ENCODE measurements around the gene BORCS8.
"Not testable (repeated sequence)": the region's sequence is repeated elsewhere in the genome, so short reads cannot be mapped to it uniquely, and the experiment has no call there.

The BORCS8 gene

DNA sequence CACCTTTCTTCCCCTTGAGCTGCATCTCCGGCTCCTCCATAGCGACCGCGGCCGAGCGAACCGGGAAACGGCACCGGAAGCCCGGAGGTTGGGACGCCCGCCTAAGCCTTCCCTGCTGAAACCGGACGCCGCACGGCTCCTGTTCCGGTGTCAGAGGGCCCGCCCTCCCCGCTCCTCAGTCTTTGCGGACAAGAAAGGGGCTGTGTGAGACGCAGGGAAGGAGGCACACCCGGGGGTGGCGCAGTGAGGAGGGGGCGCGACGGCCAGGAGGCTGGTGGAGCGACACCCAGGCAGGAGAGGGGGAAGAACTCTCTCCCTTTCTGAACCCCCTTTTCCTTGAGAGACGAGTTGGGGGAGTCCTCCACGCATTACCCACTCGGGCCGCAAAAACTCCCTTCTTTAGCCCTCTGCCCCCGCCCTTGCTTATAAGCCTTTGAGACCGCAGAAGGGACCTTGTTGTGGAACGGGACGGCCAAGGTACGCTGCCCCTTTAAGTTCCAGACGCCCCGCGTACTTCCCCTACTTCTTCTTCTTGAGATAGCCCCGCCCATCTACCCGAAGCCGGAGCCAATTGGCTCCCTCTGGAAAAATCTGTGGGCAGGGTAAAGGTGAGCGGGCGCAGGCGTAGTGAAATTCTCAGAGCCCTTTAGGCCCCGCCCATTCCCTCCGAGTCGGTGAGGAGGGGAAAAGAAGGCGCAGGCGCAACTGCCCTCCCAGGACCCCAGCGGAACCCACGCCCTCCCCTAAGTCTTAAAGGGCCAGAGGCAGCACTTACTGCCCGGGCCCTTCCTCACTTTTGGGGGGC is at the start of gene BORCS8, which contains the start of gene RFXANK:
TSS of gene BORCS8 (minus strand) at position 75 of the 805 bp plus-strand sequence. CDS start at position 40, 35 bp downstream.
TSS of gene RFXANK (plus strand) at position 181 of the 805 bp plus-strand sequence. CDS start 1,689 bp downstream, outside the sequence.
- peak; percentile 99 for DNase-seq (ENCODE audit: low read depth)

DNA sequence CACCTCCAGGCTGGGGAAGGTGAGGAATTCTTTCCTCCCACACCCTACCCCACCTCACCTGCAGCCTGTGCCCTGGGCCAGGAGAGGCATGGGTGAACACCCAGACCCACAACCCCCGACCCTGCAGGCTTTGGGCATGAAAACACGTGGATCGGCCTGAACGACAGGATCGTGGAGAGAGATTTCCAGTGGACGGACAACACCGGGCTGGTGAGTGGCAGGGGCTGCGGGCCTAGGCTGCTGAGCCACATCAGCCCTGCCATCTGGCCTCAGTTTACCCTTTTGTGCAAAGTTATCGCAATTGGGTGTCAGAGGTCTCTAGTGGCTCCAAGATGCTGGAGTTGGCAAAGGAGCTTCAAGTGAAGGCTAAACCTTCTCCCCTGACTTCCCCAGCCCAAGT is 48.5 kb upstream of the BORCS8 start:
- DNase-seq (ENCODE audit: low read depth), result no peak

DNA sequence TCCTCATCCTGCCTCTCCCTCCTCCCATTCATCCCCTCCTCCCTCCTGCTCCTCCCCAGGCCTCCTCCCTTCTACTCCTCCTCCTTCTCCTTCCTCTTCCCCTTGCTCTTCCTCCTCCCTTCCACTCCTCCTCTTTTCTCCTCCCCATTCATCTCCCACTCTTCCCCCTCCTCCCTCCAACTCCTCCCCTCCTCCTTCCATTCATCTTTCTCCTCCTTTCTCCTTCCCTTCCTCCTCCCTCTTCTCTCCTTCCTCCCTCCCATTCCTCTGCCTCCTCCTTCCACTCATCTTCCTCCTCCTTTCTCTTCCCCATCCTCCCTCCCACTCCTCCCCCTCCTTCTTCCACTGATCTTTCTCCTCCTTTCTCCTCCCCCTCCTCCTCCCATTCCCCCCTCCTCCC is 47.7 kb upstream of the BORCS8 start:
- no peak for DNase-seq (ENCODE audit: low read depth)

DNA sequence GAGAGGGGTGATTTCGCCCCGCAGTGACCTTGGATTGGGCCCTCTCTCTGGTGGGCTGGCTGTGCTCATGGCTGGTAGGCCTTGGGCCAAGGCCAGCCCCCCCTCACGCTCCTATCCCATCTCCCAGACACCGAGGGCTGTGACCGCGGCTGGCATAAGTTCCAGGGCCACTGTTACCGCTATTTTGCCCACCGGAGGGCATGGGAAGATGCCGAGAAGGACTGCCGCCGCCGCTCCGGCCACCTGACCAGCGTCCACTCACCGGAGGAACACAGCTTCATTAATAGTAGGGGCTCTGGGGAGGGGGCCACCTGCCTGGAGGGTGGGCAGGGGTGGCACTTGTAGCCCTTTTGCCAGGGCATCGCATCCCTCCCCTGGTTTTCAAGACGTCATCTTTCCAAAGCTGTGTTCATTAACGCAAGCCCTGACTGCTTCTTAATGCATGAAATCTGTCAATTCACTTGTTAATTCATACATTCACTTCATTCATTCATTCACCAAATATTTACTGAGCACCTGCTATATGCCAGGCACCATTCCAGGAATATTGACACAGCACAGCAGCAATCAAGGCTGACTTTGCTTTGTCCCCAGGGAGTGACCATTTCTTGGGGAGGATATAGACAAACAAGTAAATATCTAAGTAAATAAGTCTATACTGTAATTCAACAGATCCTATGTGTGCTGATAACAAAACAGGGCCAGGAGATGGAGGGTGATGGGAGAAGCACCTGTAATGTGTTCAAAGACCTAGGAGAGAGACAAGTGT is 46.4 kb upstream of the BORCS8 start:
- DNase-seq (ENCODE audit: low read depth), result no peak

DNA sequence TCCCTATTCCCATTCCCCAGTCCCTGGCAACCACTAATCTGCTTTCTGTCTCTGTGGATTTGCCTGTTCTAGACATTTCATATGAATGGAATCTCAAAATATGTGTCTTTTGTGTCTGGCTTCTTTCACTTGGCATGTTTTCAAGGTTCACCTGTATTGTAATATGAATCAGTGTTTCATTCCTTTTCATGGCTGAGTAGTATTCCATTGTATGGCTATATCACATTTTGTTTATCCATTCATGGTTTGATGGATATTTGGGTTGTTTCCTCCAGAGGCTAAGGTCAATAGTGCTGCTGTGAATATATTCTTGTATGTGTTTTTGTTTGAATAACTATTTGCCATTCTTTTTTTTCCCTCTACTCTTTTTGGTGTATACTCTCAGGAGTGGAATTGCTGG is 44.2 kb upstream of the BORCS8 start:
- no peak for DNase-seq (ENCODE audit: low read depth)

DNA sequence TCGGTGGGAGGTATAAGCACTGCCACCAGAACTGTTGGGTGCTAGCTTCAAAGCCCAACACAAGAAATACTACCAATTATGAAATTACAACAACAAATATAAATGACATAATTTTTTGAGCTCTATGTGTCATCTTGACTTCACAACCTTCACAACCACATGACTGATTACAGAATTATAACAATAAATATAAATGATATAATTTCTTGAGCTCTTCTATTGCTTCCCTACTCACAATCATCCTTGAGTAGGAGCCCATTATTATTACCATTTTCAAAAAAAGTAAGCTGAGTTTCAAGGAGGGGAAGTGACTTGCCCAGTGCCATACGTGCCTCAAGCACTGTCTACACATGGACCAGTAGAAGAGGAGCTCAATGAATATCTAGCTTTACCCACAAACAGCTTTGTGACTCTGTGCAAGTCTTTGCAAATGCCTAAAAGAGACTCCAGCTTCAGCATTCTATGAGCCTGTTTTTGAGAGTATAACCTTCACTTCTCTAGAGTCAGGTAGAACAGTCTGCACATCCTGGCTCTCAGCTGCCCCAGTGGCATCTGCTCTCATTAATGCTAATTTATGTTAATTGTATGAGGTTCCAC is 42.4 kb upstream of the BORCS8 start:
- no peak for DNase-seq (ENCODE audit: low read depth)

DNA sequence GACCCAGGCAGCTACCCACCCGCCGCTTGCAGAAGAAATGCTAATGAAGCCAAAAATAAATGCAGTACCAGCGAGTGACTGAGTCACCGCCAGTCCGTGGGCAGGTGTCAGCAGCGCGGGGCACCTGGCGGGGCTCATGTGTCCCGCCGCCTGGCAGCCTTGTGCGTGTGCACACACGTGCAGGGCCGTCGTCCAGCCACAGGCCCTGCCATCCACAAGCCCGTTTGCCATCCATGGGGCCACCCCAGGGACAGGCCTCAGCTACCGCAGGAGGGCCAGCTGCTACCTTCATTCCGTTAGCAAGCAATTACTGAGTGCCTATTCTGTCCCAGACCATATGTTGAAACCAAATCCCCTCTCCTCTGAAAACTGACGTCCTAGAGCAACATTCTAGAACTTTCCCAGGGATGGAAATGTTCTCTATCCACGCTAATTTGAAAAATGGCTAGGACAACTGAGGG is 40.3 kb upstream of the BORCS8 start:
- no peak for DNase-seq (ENCODE audit: low read depth)

DNA sequence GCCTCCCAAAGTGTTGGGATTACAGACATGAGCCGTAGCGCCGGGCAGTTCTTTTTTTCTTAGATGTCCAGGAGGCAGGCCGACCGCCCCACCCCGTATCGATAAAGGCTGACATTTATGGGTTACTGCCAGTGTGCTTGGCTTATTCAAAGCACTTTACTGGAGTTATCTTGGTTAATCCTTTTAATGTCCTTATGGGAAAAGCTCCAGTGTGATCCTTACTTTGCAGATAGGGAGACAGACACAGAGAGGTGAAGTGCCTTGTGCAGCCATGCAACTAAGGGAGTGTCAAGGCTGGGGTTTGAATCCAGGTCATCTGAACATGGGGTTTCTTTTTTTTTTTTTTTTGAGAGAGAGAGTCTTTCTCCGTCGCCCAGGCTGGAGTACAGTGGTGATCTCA is 39.0 kb upstream of the BORCS8 start:
- DNase-seq (ENCODE audit: low read depth), result no peak

DNA sequence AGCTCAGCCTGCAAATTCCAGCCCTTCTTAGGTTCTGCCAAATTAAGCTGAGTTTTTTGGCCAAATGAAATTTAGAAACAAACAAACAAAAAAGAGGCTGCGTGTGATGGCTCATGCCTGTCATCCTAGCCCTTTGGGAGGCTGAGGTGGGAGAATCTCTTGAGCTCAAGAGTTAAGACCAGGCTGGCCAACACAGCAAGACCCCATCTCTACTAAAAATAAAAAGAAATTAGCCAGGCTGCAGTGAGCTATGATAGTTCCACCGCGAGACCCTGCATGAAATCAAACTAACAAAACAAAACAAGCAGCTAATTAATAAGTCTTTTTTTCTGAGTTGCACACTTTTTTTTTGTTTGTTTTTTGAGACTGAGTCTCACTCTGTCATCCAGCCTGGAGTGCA is 37.7 kb upstream of the BORCS8 start:
- DNase-seq (ENCODE audit: low read depth), result no peak

DNA sequence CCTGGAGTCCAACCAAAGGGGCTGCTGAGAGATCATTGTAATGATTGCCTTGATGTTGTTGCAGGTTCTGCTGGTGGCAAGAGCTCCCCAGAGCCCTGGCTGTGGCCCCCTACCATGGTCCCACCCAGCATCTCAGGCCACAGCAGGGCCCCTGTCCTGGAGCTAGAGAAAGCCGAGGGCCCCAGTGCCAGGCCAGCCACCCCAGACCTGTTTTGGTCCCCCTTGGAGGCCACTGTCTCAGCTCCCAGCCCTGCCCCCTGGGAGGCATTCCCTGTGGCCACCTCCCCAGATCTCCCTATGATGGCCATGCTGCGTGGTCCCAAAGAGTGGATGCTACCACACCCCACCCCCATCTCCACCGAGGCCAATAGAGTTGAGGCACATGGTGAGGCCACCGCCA is 35.3 kb upstream of the BORCS8 start:
- DNase-seq (ENCODE audit: low read depth), result no peak

DNA sequence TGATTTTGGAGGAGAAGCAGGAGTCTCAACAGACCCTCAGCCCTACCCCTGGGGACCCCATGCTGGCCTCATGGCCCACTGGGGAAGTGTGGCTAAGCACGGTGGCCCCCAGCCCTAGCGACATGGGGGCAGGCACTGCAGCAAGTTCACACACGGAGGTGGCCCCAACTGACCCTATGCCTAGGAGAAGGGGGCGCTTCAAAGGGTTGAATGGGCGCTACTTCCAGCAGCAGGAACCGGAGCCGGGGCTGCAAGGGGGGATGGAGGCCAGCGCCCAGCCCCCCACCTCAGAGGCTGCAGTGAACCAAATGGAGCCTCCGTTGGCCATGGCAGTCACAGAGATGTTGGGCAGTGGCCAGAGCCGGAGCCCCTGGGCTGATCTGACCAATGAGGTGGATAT is 34.7 kb upstream of the BORCS8 start:
- DNase-seq (ENCODE audit: low read depth), result no peak

DNA sequence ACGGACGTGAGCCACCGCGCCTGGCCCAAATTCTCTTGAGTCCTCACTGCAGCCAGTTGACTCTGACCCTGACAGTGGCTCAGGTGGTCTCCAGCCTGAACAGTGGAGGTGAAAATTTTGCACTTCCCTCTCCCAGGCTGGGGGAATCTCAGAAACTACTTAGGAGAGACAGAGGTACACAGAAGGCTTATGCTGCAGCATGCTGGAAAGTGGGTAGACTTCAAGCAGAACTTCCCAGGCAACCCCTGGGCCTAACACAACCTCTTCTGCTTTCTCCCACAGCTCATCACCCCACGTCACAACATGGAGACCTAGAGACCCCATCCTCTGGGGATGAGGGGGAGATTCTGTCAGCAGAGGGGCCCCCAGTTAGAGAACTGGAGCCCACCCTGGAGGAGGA is 34.3 kb upstream of the BORCS8 start:
- DNase-seq (ENCODE audit: low read depth), result no peak

DNA sequence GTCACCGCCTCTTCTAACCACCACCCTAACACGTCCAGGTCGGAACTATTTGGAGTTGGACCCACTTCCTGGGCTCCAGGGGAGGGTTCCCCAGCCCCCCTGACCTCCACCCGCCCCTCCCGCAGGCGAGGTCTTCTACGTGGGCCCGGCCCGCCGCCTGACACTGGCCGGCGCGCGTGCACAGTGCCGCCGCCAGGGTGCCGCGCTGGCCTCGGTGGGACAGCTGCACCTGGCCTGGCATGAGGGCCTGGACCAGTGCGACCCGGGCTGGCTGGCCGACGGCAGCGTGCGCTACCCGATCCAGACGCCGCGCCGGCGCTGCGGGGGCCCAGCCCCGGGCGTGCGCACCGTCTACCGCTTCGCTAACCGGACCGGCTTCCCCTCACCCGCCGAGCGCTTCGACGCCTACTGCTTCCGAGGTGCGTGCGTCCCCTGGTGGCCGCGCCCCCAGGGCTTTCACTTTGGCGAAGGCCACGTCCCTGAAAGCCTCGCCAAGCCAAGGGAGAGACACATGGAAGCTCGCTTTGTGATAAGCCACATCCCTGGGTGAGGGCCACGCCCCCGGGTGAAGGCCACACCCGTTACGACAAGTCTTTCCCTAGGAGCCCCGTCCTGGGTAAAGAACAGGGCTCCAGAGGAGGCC is 33.0 kb upstream of the BORCS8 start:
- DNase-seq (ENCODE audit: low read depth), result peak; percentile 26

DNA sequence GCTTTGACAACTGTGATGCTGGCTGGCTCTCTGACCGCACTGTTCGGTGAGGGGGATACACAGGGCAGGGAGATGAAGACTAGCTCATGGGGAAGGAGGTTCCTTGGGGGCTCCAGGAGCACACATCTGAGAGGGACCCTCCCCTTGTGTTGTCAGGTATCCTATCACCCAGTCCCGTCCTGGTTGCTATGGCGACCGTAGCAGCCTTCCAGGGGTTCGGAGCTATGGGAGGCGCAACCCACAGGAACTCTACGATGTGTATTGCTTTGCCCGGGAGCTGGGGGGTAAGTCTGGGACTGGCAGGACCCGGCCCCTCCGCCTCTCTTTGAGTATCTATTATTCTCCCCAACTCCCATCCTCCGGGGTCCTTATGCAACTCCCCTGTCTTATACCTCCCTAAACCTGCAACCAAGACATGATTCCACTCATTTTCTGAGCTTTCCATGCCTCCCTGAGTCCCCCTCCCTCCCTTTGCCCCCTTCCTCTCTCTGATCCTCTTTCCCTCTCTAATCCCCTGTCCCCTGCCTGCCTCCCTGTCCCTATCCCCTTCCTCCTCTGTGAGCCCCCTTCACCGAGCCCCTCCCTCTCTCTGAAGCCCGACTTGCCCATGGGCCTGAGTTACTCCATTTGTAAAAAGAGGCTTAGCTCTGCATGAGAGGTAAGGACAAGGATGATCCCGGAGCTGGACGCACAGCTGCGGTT is 32.3 kb upstream of the BORCS8 start:
- DNase-seq (ENCODE audit: low read depth), result no peak

DNA sequence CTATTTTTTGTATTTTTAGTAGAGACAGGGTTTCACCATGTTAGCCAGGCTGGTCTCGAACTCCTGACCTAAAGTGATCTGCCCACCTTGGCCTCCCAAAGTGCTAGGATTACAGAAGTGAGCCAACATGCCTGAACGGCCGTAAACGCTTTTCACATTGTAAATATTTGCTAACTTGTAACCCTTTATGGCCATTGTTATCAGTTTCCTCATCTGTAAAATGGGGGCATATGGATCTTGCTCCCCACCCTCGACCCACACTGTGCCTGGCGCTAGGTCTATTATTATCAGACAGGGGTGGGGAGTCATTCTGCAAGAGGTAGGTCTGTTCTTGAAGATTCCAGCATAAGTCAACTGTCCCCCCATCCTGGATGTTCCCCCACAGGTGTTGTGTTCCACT is 31.7 kb upstream of the BORCS8 start:
- no peak for DNase-seq (ENCODE audit: low read depth)

DNA sequence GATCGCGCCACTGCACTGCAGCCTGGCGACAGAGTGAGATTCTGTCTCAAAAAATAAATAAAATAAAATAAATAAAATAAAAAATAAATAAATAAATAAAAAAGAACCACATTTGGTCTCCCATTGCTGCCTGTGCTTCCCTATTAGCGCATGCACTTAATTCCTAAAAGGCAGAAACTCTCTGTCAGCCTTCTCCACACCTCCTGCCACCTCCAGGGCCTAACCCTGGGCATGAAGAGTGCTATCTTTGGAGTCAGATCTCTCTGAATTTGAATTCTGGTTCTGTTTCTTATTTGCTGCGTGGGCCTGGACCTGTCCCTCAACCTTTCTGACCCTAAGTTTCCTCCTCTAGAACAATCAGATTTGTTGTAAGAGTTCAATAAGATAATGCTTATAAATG is 31.1 kb upstream of the BORCS8 start:
- no peak for DNase-seq (ENCODE audit: low read depth)

DNA sequence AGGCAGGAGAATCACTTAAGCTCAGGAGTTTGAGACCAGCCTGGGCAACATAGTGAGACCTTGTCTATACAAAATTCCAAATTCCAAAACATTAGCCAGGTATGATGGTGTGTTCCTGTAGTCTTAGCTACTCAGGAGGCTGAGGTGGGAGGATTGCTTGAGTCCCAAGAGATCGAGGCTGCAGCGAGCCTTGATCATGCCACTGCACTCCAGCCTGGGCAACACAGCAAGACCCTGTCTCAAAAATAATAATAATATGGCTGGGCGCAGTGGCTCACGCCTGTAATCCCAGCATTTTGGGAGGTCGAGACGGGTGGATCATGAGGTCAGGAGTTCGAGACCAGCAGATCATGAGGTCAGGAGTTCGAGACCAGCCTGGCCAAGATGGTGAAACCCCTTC is 29.0 kb upstream of the BORCS8 start:
- DNase-seq (ENCODE audit: low read depth), result not testable (repeated sequence)

DNA sequence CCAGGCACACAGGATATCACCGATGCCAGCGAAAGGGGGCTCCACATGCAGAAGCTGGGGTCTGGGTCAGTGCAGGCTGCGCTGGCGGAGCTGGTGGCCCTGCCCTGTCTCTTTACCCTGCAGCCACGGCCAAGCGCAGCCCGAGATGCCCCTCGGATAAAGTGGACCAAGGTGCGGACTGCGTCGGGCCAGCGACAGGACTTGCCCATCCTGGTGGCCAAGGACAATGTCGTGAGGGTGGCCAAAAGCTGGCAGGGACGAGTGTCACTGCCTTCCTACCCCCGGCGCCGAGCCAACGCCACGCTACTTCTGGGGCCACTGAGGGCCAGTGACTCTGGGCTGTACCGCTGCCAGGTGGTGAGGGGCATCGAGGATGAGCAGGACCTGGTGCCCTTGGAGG is 27.0 kb upstream of the BORCS8 start:
- no peak for DNase-seq (ENCODE audit: low read depth)

DNA sequence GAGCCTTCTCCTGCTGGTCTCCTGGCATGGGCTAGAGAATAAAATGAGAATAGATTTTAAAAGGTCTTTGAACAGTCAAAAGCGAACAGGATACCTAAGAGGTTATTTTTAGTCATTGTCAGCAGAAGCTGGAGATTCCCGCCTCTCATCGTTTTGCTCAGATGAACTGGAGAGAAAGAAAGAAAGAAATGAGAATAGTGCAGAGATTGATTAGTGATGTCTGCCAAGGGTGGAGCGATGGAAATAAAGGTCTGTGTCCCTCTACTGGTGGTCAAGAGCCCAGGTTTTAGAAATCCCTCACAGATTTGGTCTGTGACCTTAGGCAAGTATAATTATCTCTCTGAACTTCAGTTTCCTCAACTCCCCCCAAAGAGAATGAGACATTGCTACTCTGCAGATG is 25.1 kb upstream of the BORCS8 start:
- DNase-seq (ENCODE audit: low read depth), result no peak

DNA sequence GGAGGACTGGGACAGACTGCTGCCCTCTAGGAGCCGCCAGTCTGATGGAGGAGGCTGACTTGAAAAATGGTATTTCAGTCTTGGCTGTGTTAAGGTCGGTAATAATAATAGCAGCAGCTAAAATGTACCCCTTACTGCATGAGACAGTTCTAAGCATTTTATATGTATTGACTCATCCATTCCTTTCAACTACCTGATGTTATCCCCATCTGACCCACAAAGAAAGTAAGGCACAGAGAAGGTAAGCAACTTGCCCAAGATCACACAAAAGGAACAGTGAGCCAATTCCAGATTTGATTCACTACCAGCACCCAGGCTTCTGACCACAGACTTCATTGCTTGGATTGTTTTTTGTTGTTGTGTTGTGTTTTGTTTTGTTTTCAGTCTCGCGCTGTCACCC is 23.8 kb upstream of the BORCS8 start:
- no peak for DNase-seq (ENCODE audit: low read depth)

DNA sequence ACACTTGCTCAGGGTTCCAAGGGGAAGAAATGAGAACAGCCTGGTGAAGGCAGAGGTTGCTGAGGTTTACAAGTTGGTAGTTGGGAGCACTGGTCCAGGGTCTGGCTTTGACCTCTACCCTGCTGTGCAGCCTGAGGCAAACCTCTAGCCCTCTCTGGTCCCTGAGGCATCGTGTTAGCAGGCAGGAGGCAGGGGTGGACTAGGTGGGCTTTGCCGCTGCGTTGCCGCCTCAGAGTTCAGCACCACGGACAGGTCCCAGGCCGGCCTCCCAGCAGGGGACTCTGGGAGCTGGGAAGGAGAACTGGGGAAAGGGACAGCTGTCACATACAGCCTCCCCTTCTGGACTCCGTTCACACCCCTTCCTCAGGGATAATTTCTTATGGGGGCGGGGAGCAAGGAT is 22.9 kb upstream of the BORCS8 start:
- no peak for DNase-seq (ENCODE audit: low read depth)

DNA sequence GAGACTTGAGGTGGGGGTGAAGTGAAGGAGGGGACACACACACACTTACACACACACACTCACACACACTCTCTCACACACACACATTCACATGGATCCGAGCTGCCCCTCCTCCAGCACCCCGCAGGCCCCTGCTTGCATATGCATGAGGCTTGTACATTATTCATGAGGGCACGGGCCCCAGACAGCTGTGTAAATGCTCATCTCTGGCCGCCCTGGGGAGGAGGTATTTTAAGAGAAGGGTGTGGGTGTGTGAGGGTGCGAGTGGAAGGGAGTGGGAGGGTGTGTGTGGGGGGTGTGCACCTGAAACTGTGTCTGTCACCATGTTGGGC is 22.2 kb upstream of the BORCS8 start:
- DNase-seq (ENCODE audit: low read depth), result no peak
